ENCODE data around the gene VPS37B.
"Not testable (repeated sequence)": the region's sequence is repeated elsewhere in the genome, so short reads cannot be mapped to it uniquely, and the experiment has no call there.

The VPS37B gene

GRCh38 chr12:122880668-122881067, 15.3 kb downstream of the VPS37B start:
- DNase-seq (ENCODE audit: low spot score), result peak; percentile 74

DNA sequence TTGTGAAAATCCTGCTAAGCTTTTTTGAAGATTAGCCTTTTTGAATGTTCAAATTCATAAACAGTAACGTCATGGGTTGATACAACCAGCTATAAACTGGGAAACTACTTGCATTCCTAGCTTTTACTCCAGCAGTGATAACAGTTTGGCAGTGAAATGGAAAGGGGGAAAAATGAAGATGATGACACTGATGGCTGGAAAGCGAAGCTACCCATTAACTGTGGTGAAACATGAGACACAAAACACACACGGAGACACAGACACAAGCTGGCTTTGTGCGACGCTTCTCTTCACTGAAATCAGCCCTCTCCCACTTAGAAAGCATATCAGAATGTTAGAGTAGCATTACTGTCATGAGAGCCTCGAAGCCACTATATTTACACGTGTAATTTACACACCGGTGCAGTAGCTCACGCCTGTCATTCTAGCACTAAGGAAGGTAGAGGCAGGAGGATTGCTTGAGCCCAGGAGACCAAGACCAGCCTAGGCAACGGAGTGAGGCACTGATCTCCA, 15.7 kb downstream of the VPS37B start:
- DNase-seq (ENCODE audit: low spot score), result no peak

- DNase-seq (ENCODE audit: low spot score), result no peak
Measured at GRCh38 chr12:122878780-122879612, 16.9 kb downstream of the VPS37B start.

DNA sequence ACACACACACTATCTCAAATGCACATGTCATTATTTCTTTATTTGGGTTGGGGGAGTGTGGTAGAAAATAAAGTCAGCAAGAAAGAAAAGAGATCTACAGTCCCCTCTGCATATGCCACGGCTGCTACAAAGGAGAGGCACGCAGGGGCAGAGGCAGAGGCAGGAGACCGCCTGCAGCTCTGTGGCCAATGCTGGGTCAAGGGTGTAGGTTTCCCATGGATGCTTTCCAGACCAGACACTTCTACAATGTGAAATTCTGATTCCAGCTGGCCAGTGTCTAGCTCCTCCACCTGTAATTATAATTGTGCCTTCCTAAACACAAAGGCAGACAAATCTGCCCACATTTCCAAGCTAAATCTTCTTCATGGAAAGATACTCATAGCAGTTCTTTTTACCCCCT, 19.2 kb downstream of the VPS37B start:
- no peak for DNase-seq (ENCODE audit: low spot score)

DNA sequence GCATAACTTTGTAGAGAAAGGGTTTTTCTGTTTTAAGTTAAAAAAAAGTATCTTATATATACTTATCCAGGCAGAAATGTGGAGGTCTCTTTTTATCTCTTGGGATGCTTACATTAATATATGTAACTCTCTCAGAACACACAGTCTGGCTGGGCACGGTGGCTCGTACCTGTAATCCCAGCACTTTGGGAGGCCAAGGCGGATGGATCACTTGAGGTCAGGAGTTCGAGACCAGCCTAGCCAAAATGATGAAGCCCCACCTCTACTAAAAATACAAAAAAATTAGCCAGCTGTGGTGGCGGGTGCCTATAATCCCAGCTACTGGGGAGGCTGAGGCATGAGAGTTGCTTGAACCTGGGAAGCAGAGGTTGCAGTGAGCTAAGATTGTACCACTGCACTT, 19.6 kb downstream of the VPS37B start:
- DNase-seq (ENCODE audit: low spot score), result not testable (repeated sequence)

DNA sequence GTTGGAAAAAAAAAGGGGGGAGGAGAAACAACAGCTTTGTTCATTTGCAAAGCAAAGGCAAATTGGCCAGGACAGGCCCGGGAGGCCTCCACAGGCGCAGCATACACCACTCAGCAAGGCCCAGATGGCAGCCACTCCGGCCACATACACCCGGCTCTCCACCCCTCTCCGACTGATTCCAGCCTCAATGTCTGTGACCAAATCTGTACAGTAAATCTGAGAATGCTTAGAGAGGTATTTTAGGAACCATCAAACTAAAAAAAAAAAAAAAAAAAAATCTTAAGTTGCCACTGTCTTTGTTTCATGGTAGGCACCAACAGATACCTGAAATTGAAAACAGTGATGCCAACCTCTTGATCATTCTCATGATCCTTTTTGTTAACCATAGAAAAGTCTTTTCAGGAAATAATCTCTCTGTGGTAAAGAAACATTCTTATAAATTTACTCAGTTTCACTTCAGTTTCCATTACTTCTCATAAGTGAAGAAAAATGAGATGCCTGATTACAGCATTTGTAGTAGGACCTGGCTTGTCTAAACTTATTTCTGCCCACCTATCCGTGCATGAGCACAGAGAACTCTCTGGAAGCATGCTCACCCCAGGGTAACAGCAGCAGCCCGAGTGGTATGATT, 20.2 kb downstream of the VPS37B start:
- no peak for DNase-seq (ENCODE audit: low spot score)

DNA sequence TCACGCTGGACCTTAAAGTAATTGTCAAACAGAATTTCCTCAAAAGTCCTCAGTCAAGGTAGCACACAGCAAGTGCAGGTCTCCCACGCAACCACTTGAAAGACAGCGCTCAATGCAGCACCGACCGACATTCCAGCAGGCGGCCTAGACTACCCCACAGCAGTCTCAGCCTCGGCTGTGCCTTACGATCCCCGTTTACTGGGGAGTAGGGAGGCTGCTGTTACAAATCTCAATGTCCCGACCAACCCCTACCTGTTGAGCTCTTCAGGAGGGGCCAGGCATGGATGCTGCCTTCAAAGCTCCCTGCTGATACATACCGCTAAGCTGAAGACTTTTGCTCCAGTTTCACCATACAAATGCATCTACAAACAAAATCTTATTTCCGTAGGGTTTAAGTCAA, 21.8 kb downstream of the VPS37B start:
- DNase-seq (ENCODE audit: low spot score), result no peak

DNA sequence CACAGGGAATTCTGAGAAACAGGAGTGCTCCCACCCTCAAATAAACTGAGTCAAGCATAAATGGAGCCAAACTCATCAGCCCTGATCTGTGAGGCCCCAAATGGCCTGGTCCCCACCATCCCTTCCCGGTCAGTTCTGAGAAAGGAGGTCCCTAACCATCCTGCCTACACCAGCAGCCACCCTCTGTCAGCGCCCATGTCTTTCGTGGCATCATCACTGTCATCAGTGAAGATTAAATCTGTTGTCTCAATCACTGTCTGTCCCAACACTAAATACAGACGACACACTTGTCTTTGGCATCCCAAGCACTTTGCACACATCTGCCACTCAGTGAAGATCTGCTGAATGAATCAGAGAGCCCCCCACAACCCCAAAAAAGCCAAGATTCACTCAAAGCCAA, 22.4 kb downstream of the VPS37B start:
- no peak for DNase-seq (ENCODE audit: low spot score)

GRCh38 chr12:122872815-122873361, 23.0 kb downstream of the VPS37B start:
- no peak for DNase-seq (ENCODE audit: low spot score)

GRCh38 chr12:122871851-122872780, 23.8 kb downstream of the VPS37B start:
- peak; percentile 84 for DNase-seq (ENCODE audit: low spot score)

GRCh38 chr12:122870867-122871664, 24.9 kb downstream of the VPS37B start:
- DNase-seq (ENCODE audit: low spot score), result no peak

DNA sequence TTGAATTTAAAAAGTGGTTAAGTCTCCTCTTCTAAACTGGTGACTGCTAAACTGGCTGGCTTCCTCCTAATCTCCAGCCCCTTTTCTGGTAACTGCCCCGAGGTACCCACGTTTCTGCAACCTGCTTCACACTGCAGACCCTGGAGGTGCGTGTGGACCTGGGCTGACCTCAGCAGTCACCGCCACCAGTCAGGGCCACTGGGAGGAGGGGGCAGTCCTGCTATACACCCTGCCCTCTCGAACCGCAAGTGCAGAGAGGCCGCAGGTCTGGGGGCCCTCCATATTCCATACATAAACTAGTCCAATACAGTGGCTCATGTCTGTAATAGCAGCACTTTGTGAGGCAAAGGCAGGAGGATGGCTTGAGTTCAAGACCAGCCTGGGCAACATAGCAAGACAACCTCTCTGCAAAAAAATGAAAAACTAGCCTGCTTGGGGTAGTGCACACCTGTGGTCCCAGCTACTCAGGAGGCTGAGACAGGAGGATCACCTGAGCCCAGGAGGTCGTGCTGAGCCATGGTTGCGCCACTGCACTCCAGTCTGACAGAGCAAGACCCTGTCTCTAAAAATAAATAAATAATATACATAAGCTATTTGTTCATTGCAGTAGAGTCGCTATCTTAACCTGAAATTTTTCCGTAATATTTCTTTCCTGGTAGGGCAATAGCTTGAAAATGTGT, 25.6 kb downstream of the VPS37B start:
- DNase-seq (ENCODE audit: low spot score), result no peak

GRCh38 chr12:122869207-122869973, 26.5 kb downstream of the VPS37B start:
- DNase-seq (ENCODE audit: low spot score), result no peak

GRCh38 chr12:122868471-122869177, 27.3 kb downstream of the VPS37B start:
- no peak for DNase-seq (ENCODE audit: low spot score)

DNA sequence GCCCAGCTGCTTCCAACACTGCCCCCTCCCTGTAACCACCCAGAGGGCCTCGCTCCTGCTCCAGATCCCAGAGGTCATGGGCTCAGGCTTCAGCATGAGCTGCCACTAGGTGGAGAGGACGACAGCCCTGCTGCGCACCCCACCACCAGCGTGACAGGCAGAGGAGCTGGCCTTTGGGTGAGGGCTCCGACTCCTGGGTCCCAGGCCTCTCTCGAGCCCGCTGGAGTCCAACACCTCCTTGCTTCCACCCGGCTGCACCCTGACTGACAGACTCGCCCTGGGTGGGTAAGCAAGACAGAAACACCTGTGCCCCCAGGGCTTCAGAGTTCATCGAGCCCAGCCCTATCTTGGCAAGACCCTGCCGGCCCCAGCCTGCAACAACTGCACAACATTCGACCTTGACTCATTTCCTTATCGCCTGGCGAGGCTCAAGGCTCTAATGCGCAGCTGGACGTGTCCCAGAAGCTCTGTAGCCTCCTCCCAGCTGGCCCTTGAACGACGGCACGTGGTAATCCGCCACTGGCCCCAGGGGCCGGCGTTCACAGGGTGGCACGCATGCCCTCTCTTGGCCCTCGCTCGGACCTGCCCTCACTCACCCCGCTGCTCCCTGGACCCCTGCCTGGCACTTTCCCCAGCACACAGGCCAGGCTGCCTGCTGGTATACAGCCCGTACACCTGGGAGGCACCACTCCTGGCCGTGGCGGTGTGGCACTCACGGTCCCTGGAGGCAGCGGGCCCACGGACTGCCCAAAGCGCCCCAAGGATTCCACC, 28.0 kb downstream of the VPS37B start:
- DNase-seq (ENCODE audit: low spot score), result no peak

GRCh38 chr12:122866950-122867607, 28.8 kb downstream of the VPS37B start:
- no peak for DNase-seq (ENCODE audit: low spot score)

GRCh38 chr12:122866379-122866778, 29.5 kb downstream of the VPS37B start:
- DNase-seq (ENCODE audit: low spot score), result no peak
